ENCODE measurements around the gene CPXM2. TPM values are rescaled to one million over a fixed set of nuclear protein-coding genes. Genes with fewer than 3 reads are reported as not detected.

The CPXM2 gene
- polyA plus RNA-seq, 10 donors, result 0.48 to 28.5 (median 1.0) TPM

GRCh38 chr10:123774132-123774742, 117.4 kb downstream of the CPXM2 start:
- no peak for DNase-seq

- DNase-seq, result no peak
These were observed 118.7 kb downstream of the CPXM2 start for GRCh38 chr10:123772645-123773508.

GRCh38 chr10:123771877-123772644, 119.5 kb downstream of the CPXM2 start:
- no peak for DNase-seq

- no peak for DNase-seq
These were observed 122.0 kb downstream of the CPXM2 start for GRCh38 chr10:123769647-123770046.

GRCh38 chr10:123766761-123767160, 124.8 kb downstream of the CPXM2 start:
- no peak for DNase-seq

- no peak for DNase-seq
These were observed 125.6 kb downstream of the CPXM2 start for GRCh38 chr10:123766012-123766411.

- no peak for DNase-seq
These were observed 129.9 kb downstream of the CPXM2 start for GRCh38 chr10:123761666-123762230.

GRCh38 chr10:123761038-123761428, 130.6 kb downstream of the CPXM2 start:
- DNase-seq, result no peak

- no peak for DNase-seq
These were observed 131.1 kb downstream of the CPXM2 start for GRCh38 chr10:123760356-123761037.

- DNase-seq, result no peak
These were observed 132.0 kb downstream of the CPXM2 start for GRCh38 chr10:123759501-123760031.

- no peak for DNase-seq
These were observed 132.6 kb downstream of the CPXM2 start for GRCh38 chr10:123759041-123759440.

- no peak for DNase-seq
These were observed 133.8 kb downstream of the CPXM2 start for GRCh38 chr10:123757853-123758252.

- no peak for DNase-seq
These were observed 136.5 kb downstream of the CPXM2 start for GRCh38 chr10:123755061-123755460.

GRCh38 chr10:123754123-123754522, 137.5 kb downstream of the CPXM2 start:
- DNase-seq, result no peak

- DNase-seq, result no peak
These were observed 140.1 kb downstream of the CPXM2 start for GRCh38 chr10:123751342-123752134.

GRCh38 chr10:123750901-123751300, 140.7 kb downstream of the CPXM2 start:
- DNase-seq, result no peak

- no peak for DNase-seq
These were observed 142.9 kb downstream of the CPXM2 start for GRCh38 chr10:123748711-123749110.

GRCh38 chr10:123747426-123747825, 144.2 kb downstream of the CPXM2 start:
- DNase-seq, result no peak

- no peak for DNase-seq
These were observed 144.7 kb downstream of the CPXM2 start for GRCh38 chr10:123746942-123747341.

GRCh38 chr10:123746520-123746919, 145.1 kb downstream of the CPXM2 start:
- no peak for DNase-seq
